Cardiac fibroblast (primary cell): ENCODE results near the gene C2orf80.

Experiments used
- DNase-seq, 2 donors: peaks; one replicate each; pipeline versions ENCODE4 v3.0.0 to v3.0.0-alpha.2; 2010; ENCODE audit warnings: low read depth in 2 of 2
- H3K4me3 ChIP-seq, 2 donors: replicated peaks in 1 of 2; 1 replicate in 1 of 2; 2 replicates in 1 of 2; pipeline ENCODE4 v1.5.1; 2011; ENCODE audit warnings: low read depth in 2 of 2, low read length in 2 of 2, mild to moderate bottlenecking in 2 of 2, moderate library complexity in 1 of 2
- CTCF ChIP-seq: IDR thresholded peaks from one replicate; pipeline ENCODE4 v1.5.1; 2011; ENCODE audit warnings: low read depth, mild to moderate bottlenecking, low read length, inconsistent platforms

C2orf80 gene

GRCh38 chr2:208164951-208165755 is 24.7 kb downstream of the C2orf80 start:
- no peak for DNase-seq
- H3K4me3 ChIP-seq, result no peak overlapping the region
- TF ChIP-seq CTCF, result no peak

GRCh38 chr2:208163489-208163888 is 26.3 kb downstream of the C2orf80 start, which contains the start of gene CRYGA:
Gene CRYGA, minus strand, starts transcription at chr2:208163589. Its CDS starts 33 bp downstream, at chr2:208163556.
- TF ChIP-seq CTCF, result no peak
- DNase-seq, result no peak
- no peak within 1 kb of the TSS for H3K4me3 ChIP-seq

- DNase-seq, result no peak
- H3K4me3 ChIP-seq, result no peak overlapping the region
- no peak for TF ChIP-seq CTCF
Measured at GRCh38 chr2:208156439-208156838, 33.4 kb downstream of the C2orf80 start.

GRCh38 chr2:208153156-208153555 is 36.7 kb downstream of the C2orf80 start:
- DNase-seq, result no peak
- TF ChIP-seq CTCF, result no peak
- H3K4me3 ChIP-seq, result no peak overlapping the region

- no peak for TF ChIP-seq CTCF
- no peak for DNase-seq
- no peak overlapping the region for H3K4me3 ChIP-seq
Measured at GRCh38 chr2:208150956-208151355, 38.9 kb downstream of the C2orf80 start.

GRCh38 chr2:208150094-208150493 is 39.7 kb downstream of the C2orf80 start:
- H3K4me3 ChIP-seq, result no peak overlapping the region
- DNase-seq, result no peak
- TF ChIP-seq CTCF, result no peak
